Left lung (tissue), 10 donors: ENCODE results near the gene MKRN2. TPM values are rescaled to one million over a fixed set of nuclear protein-coding genes. Genes with fewer than 3 reads are reported as not detected.

Experiments
- ATAC-seq: fragments of 200-7000 bp; cut with Tn5 transposase; one replicate; pipeline ENCODE4 v1.9.1; 2020; ENCODE audit warnings: moderate library complexity
- DNase-seq, 4 donors: peaks; one replicate each; pipeline ENCODE4 v3.0.0-alpha.2; 2013 to 2020
- H3K27ac ChIP-seq, 2 donors: fragments of 200-600 bp; sonication (generic) in 1 of 2; one replicate each; pipeline versions ENCODE4 v1.5.0 to v1.8.0; 2020 to 2021
- H3K27me3 ChIP-seq, 2 donors: fragments of 200-600 bp; sonication (generic) in 1 of 2; one replicate each; pipeline versions ENCODE4 v1.5.0 to v1.8.0; 2020 to 2021
- H3K36me3 ChIP-seq, 2 donors: fragments of 200-600 bp; sonication (generic) in 1 of 2; one replicate each; pipeline versions ENCODE4 v1.5.0 to v1.8.0; 2020 to 2021
- H3K4me1 ChIP-seq, 2 donors: fragments of 200-600 bp; one replicate each; pipeline ENCODE4 v1.8.0; 2021
- H3K4me3 ChIP-seq, 2 donors: fragments of 200-600 bp; sonication (generic) in 1 of 2; one replicate each; pipeline versions ENCODE4 v1.5.0 to v1.8.0; 2020 to 2021; ENCODE audit warnings: mild to moderate bottlenecking in 1 of 2
- H3K9me3 ChIP-seq, 2 donors: fragments of 200-600 bp; sonication (generic) in 1 of 2; one replicate each; pipeline versions ENCODE4 v1.5.0 to v1.8.0; 2020 to 2021
- CTCF ChIP-seq, 2 donors: fragments of 200-600 bp; sonication (generic) in 1 of 2; IDR thresholded peaks; one replicate each; pipeline versions ENCODE4 v1.5.0 to v1.8.0; 2021; ENCODE audit warnings: antibody characterized with exemption in 2 of 2
- intact Hi-C, 2 donors: fragments of 100-400 bp; cut with DNase I; formaldehyde crosslinking; loops; one replicate each; pipeline versions ENCODE4 v1.11.2 to v1.14.2; 2022
- polyA plus RNA-seq, 6 donors: library from polyadenylated mRNA; unstranded; fragments of 120-200 nt; gene quantifications; one replicate each; pipeline ENCODE4 v1.2.1, GENCODE V29; 2013; ENCODE audit not compliant: insufficient read length in 6 of 6
- total RNA-seq, 2 donors: library from RNA; stranded (reverse); fragmentation: NEBNext Ultra II Directional; extraction: Animal tissue kit (Norgen Biotek cat#: 25700); gene quantifications; one replicate each; pipeline ENCODE4 v1.2.1, GENCODE V29; 2021
- donor health status: DM: no; HTN: yes; CAD: no.
- donor health status: DM: no; HTN: no; CAD: no.

The MKRN2 gene
- total and polyA plus RNA-seq, 8 donors: 20.3 to 40.5 (median 36.8) TPM

- peaks cover 0 to 100% of the 10 kb centered on the region in 2 donors for H3K36me3 ChIP-seq
- no peak overlapping the region for H3K27ac ChIP-seq
Measured at GRCh38 chr3:12598890-12599289, 42.0 kb downstream of the MKRN2 start.

GRCh38 chr3:12601072-12601471 is 44.2 kb downstream of the MKRN2 start:
- Histone ChIP-seq H3K4me3 (no peak overlapping the region), H3K36me3 (peaks cover 0 to 97% of the 10 kb centered on the region in 2 donors), H3K27me3 (no peaks in the 10 kb centered on the region), H3K9me3 (no peaks in the 10 kb centered on the region), H3K27ac (no peak overlapping the region), H3K4me1 (no peaks in the 10 kb centered on the region)
- DNase-seq (no peak), ATAC-seq (no peak)
- TF ChIP-seq CTCF (IDR thresholded peaks at IDR 0.05): no peak
- intact Hi-C loops: no loop called here

More at GRCh38 chr3:12598890-12599289, 42.0 kb downstream of the MKRN2 start:
- no peak for TF ChIP-seq CTCF (IDR thresholded peaks at IDR 0.05)
- DNase-seq (no peak), ATAC-seq (no peak)
- Histone ChIP-seq H3K9me3 (no peaks in the 10 kb centered on the region), H3K4me1 (no peaks in the 10 kb centered on the region), H3K27me3 (no peaks in the 10 kb centered on the region), H3K4me3 (no peak overlapping the region)
- intact Hi-C loops: no loop called here

- no peak for TF ChIP-seq CTCF (IDR thresholded peaks at IDR 0.05)
- Histone ChIP-seq H3K4me1 (no peaks in the 10 kb centered on the region), H3K27me3 (no peaks in the 10 kb centered on the region), H3K9me3 (no peaks in the 10 kb centered on the region), H3K36me3 (peaks cover 7 to 97% of the 10 kb centered on the region in 2 donors), H3K4me3 (no peak overlapping the region), H3K27ac (no peak overlapping the region)
- intact Hi-C loops: no loop called here
- no peak for ATAC-seq
- DNase-seq: no peak
Measured at GRCh38 chr3:12603969-12604368, 47.1 kb downstream of the MKRN2 start.

- intact Hi-C loops: no loop called here
- Histone ChIP-seq H3K27me3 (no peaks in the 10 kb centered on the region), H3K9me3 (no peaks in the 10 kb centered on the region), H3K36me3 (peaks cover 17 to 81% of the 10 kb centered on the region in 2 donors), H3K4me1 (no peaks in the 10 kb centered on the region), H3K27ac (no peak overlapping the region), H3K4me3 (no peak overlapping the region)
- no peak for TF ChIP-seq CTCF (IDR thresholded peaks at IDR 0.05)
- DNase-seq (no peak), ATAC-seq (no peak)
Measured at GRCh38 chr3:12608376-12608775, 51.5 kb downstream of the MKRN2 start.

GRCh38 chr3:12611117-12611516 is 54.2 kb downstream of the MKRN2 start:
- no peak overlapping the region for H3K27ac ChIP-seq
- no peaks in the 10 kb centered on the region for H3K27me3 ChIP-seq
- H3K36me3 ChIP-seq: peaks cover 17 to 79% of the 10 kb centered on the region in 2 donors
- peaks cover 0 to 4% of the 10 kb centered on the region in 2 donors for H3K4me1 ChIP-seq
- H3K9me3 ChIP-seq: no peaks in the 10 kb centered on the region
- ATAC-seq (no peak), DNase-seq (no peak)
- intact Hi-C loops: no loop called here
- H3K4me3 ChIP-seq: no peak overlapping the region
- no peak for TF ChIP-seq CTCF (IDR thresholded peaks at IDR 0.05)
